Type B pancreatic cell (in vitro differentiated cells): ENCODE measurements around the gene RNF145. TPM values are rescaled to one million over a fixed set of nuclear protein-coding genes. Genes with fewer than 3 reads are reported as not detected.

ENCODE experiments used
- DNase-seq: peaks from one replicate; pipeline ENCODE4 v3.0.0; 2021; ENCODE audit warnings: mixed read lengths; ENCODE audit not compliant: unreplicated experiment; ENCODE audit errors: extremely low spot score
- H3K27ac Mint-ChIP-seq: 2 replicates; pipeline ENCODE4 v1.8.0; 2021; ENCODE audit warnings: mild to moderate bottlenecking, mixed read lengths
- H3K27me3 Mint-ChIP-seq: 2 replicates; pipeline ENCODE4 v1.8.0; 2021; ENCODE audit warnings: mixed read lengths
- H3K36me3 Mint-ChIP-seq: 2 replicates; pipeline ENCODE4 v1.8.0; 2021; ENCODE audit warnings: mixed read lengths
- H3K4me1 Mint-ChIP-seq: one replicate; pipeline ENCODE4 v1.8.0; 2021; ENCODE audit warnings: mixed read lengths; ENCODE audit not compliant: unreplicated experiment
- H3K4me3 Mint-ChIP-seq: 2 replicates; pipeline ENCODE4 v1.8.0; 2021; ENCODE audit warnings: mild to moderate bottlenecking, mixed read lengths
- H3K9me3 Mint-ChIP-seq: 2 replicates; pipeline ENCODE4 v1.8.0; 2021; ENCODE audit warnings: mixed read lengths
- total RNA-seq: library from RNA; stranded (reverse); gene quantifications from 2 replicates; pipeline ENCODE4 v1.2.1, GENCODE V29; 2021; ENCODE audit warnings: low replicate concordance
- TF ChIP-seq, protein P1 (sequence below): fragments of 200-600 bp; sonication (generic); conservative IDR thresholded peaks from 2 replicates; pipeline ENCODE4 v1.5.0; 2021; ENCODE audit warnings: antibody characterized with exemption, mild to moderate bottlenecking

RNF145 gene
- total RNA-seq, 1 donor from 2014 or later, result 66.4 TPM

DNA sequence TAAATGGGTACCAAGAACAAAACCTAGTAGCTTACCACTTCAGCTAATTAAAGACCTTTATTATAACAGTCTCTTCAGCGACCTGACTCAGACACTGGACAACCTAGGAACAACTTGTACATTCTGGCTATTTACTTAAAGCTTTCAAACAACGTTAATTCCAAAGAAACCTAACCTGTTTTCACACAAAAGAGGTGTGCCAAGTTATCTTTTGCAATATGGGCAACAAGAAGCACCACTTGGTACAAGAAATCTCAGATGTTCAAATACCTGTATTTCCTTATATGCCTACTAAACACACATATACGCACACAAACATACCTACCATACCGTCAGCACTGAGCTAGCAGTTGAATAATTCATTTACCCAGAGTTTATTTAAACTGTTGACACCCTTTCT, 23.0 kb downstream of the RNF145 start:
- Mint-ChIP-seq H3K36me3 (peaks cover 24% of the 10 kb centered on the region), H3K27me3 (no peaks in the 10 kb centered on the region), H3K4me3 (no peak overlapping the region), H3K9me3 (no peaks in the 10 kb centered on the region), H3K4me1 (peaks cover 20% of the 10 kb centered on the region), H3K27ac (no peak overlapping the region)
- TF ChIP-seq, protein P1, sequence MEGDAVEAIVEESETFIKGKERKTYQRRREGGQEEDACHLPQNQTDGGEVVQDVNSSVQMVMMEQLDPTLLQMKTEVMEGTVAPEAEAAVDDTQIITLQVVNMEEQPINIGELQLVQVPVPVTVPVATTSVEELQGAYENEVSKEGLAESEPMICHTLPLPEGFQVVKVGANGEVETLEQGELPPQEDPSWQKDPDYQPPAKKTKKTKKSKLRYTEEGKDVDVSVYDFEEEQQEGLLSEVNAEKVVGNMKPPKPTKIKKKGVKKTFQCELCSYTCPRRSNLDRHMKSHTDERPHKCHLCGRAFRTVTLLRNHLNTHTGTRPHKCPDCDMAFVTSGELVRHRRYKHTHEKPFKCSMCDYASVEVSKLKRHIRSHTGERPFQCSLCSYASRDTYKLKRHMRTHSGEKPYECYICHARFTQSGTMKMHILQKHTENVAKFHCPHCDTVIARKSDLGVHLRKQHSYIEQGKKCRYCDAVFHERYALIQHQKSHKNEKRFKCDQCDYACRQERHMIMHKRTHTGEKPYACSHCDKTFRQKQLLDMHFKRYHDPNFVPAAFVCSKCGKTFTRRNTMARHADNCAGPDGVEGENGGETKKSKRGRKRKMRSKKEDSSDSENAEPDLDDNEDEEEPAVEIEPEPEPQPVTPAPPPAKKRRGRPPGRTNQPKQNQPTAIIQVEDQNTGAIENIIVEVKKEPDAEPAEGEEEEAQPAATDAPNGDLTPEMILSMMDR, result no peak
- DNase-seq, result no peak

GRCh38 chr5:159185773-159186172, 23.6 kb downstream of the RNF145 start:
- Mint-ChIP-seq H3K9me3 (no peaks in the 10 kb centered on the region), H3K4me3 (no peak overlapping the region), H3K4me1 (peaks cover 20% of the 10 kb centered on the region), H3K27me3 (no peaks in the 10 kb centered on the region), H3K27ac (no peak overlapping the region), H3K36me3 (peaks cover 24% of the 10 kb centered on the region)
- TF ChIP-seq, protein P1, result no peak
- DNase-seq, result no peak

DNA sequence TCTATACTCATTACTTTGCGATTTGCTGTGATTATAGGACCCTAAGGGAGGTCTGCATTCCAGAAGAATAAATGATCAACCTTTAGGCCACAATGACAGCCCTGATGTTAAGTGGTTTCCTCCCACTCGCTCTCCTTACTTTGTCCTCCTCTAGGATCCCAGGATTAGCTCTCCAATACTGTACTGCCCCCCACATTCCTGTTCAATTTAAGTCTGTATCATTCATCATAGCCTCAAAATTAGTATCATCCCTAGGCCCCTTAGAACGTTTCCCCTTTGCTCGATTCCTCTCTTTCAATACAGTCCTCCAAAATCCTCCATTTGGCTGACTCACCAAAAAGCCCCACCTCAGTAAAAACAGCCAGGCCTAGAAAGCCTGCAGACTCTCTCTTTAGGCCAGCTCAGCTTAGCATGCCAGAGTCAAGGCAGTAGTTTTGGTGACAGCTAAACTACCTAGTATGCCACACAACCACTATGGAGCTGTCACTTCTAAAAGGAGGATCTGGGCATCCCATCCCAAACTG, 24.4 kb downstream of the RNF145 start:
- H3K27me3 Mint-ChIP-seq, result no peaks in the 10 kb centered on the region
- TF ChIP-seq, protein P1, result no peak
- no peak for DNase-seq
- H3K36me3 Mint-ChIP-seq, result peaks cover 24% of the 10 kb centered on the region
- peak overlapping the region; percentile 41 for H3K27ac Mint-ChIP-seq
- H3K4me1 Mint-ChIP-seq, result peaks cover 20% of the 10 kb centered on the region
- H3K9me3 Mint-ChIP-seq, result no peaks in the 10 kb centered on the region
- peak overlapping the region; percentile 2 for H3K4me3 Mint-ChIP-seq

DNA sequence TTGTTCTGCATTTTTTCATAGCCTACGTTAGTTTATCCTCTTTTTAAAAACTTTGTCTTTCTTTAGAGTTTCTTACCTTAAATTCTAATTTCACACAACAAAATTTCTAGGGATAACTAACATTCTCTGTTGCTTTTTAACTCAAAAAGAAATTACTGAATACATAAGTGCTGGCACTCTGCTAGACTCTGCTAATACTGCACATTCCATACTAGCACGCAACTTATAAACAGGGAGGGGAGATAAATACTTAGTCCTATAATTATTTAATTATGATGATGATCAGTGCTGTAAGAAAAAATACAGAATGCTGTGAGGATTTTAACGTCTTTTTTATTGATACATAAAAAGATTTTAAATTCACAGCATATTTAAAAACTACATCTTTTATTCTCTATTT, 25.1 kb downstream of the RNF145 start:
- no peak overlapping the region for H3K4me3 Mint-ChIP-seq
- H3K27ac Mint-ChIP-seq, result no peak overlapping the region
- H3K36me3 Mint-ChIP-seq, result peaks cover 19% of the 10 kb centered on the region
- H3K27me3 Mint-ChIP-seq, result no peaks in the 10 kb centered on the region
- H3K4me1 Mint-ChIP-seq, result peaks cover 26% of the 10 kb centered on the region
- no peaks in the 10 kb centered on the region for H3K9me3 Mint-ChIP-seq
- DNase-seq, result no peak
- TF ChIP-seq, protein P1, result no peak

GRCh38 chr5:159183247-159183646, 26.1 kb downstream of the RNF145 start:
- no peak for DNase-seq
- Mint-ChIP-seq H3K27ac (no peak overlapping the region), H3K9me3 (no peaks in the 10 kb centered on the region), H3K4me1 (peaks cover 30% of the 10 kb centered on the region), H3K27me3 (no peaks in the 10 kb centered on the region), H3K36me3 (peaks cover 20% of the 10 kb centered on the region), H3K4me3 (no peak overlapping the region)
- TF ChIP-seq, protein P1, result no peak

DNA sequence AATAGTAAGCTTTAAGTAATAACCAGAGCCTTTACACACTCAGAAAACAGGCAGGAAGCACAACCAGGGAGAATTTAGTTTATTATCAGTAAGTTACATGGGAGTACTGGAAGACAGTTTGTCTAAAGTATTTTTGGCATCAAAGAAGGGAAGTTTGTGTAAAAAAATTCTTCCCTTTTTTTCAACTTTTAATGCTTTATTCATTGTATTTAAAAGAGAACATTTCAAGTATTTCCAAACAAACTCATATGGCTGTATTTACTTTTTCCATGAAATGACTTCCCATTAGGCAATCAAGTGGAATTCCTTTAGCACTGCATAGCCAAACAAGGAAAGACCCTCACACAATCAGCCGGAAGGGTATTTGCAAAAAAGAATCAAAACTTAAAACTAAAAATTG, 26.7 kb downstream of the RNF145 start:
- TF ChIP-seq, protein P1, result no peak
- H3K27me3 Mint-ChIP-seq, result no peaks in the 10 kb centered on the region
- H3K36me3 Mint-ChIP-seq, result peaks cover 19% of the 10 kb centered on the region
- DNase-seq, result no peak
- H3K4me3 Mint-ChIP-seq, result no peak overlapping the region
- no peak overlapping the region for H3K27ac Mint-ChIP-seq
- no peaks in the 10 kb centered on the region for H3K9me3 Mint-ChIP-seq
- H3K4me1 Mint-ChIP-seq, result peaks cover 30% of the 10 kb centered on the region
